ACC112 (cell line): Measurements from ENCODE around the gene CLVS2.

ENCODE experiments used
- H2AFZ ChIP-seq: fragments of 200-600 bp; sonication (generic); one replicate; pipeline ENCODE4 v1.6.0; 2017; ENCODE audit warnings: antibody characterized with exemption, low read length; ENCODE audit not compliant: unreplicated experiment
- H3K27ac ChIP-seq: fragments of 200-600 bp; sonication (generic); 2 replicates; pipeline ENCODE4 v1.5.1; 2014; ENCODE audit warnings: low read depth, mild to moderate bottlenecking, antibody characterized with exemption, low read length, moderate library complexity
- H3K27me3 ChIP-seq: fragments of 200-600 bp; sonication (generic); 2 replicates; pipeline ENCODE4 v1.6.1; 2014; ENCODE audit warnings: mild to moderate bottlenecking, antibody characterized with exemption, low read length, moderate library complexity, mixed read lengths; ENCODE audit not compliant: insufficient read depth
- H3K36me3 ChIP-seq: fragments of 200-600 bp; sonication (generic); 2 replicates; pipeline ENCODE4 v1.6.1; 2016; ENCODE audit warnings: mild to moderate bottlenecking, antibody characterized with exemption, low read length, moderate library complexity, mixed read lengths; ENCODE audit not compliant: insufficient read depth
- H3K4me1 ChIP-seq: fragments of 200-600 bp; sonication (generic); one replicate; pipeline ENCODE4 v1.6.1; 2016; ENCODE audit warnings: low read length, mixed read lengths; ENCODE audit not compliant: insufficient read depth, unreplicated experiment, control insufficient read depth
- H3K4me3 ChIP-seq: fragments of 200-600 bp; sonication (generic); 2 replicates; pipeline ENCODE4 v1.5.1; 2014; ENCODE audit warnings: mild to moderate bottlenecking, low read depth, low read length
- H3K79me2 ChIP-seq: fragments of 200-600 bp; sonication (generic); one replicate; pipeline ENCODE4 v1.6.0; 2016; ENCODE audit warnings: low read length; ENCODE audit not compliant: control insufficient read depth, unreplicated experiment, insufficient read depth

CLVS2 gene

DNA sequence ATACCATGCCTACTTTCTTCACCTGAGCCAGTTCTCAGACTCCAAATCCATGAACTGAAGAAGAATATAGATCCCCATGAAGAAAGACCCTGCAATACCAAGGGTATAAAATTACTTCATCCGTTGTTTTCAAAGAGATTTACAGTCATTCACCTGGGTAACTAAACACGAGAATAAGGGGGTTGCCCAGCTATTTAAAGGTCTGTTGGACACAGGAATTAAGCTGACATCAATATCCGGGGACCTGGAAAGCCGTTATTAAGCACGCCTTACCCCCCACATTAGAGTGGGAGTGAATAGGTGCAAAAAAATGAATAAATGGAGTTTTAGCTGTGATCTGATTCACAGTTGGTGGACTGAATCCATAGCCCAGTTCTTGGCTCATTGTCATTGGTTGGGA lies 28.9 kb downstream of the CLVS2 start:
- peaks cover 16% of the 10 kb centered on the region for H3K27me3 ChIP-seq
- no peaks in the 10 kb centered on the region for H3K79me2 ChIP-seq
- peaks cover 2% of the 10 kb centered on the region for H3K4me1 ChIP-seq
- no peak overlapping the region for H3K4me3 ChIP-seq
- H3K36me3 ChIP-seq: no peaks in the 10 kb centered on the region
- no peak overlapping the region for H3K27ac ChIP-seq
- no peak overlapping the region for H2AFZ ChIP-seq

DNA sequence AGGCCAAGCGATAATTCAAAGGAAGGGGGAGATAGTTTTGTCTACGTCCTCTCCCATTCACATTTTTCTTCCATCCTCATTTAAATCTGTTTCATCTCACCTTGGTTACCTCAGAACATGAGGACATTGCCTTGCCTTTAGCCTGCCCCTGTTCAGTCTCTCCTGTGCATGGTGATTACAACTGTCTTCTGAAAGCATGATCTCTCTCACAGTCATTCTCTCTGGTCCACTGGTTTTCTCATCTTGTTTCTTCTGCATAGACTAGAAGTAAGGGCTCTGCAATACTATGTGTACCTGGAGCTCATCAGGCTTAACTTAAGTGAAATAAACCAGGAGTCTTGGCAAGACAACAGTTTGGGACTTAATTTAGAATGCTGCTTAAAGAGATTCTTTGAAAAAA lies 31.4 kb downstream of the CLVS2 start:
- H3K4me1 ChIP-seq: peaks cover 7% of the 10 kb centered on the region
- no peak overlapping the region for H3K4me3 ChIP-seq
- no peaks in the 10 kb centered on the region for H3K79me2 ChIP-seq
- no peak overlapping the region for H2AFZ ChIP-seq
- no peaks in the 10 kb centered on the region for H3K36me3 ChIP-seq
- peaks cover 11% of the 10 kb centered on the region; the same call in 1 of the 2 replicates for H3K27me3 ChIP-seq
- H3K27ac ChIP-seq: no peak overlapping the region

DNA sequence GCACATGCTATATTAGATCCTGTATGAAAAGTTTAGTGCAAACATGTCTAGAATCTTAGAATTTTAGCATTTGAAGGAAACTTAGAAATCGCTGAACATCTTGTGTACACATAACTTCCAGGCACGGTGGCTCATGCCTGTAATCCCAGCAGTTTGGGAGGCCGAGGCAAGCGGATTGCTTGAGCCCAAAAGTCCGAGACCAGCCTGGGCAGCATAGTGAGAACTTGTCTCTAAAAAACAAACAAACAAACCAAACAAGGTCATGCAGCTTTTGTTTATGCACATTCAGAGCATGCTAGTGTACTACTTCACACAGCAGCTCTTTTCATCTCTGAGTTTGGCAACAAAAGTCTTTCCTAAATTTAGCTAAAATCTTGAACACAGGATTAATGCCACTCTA lies 32.2 kb downstream of the CLVS2 start:
- no peak overlapping the region for H3K4me3 ChIP-seq
- no peaks in the 10 kb centered on the region for H3K79me2 ChIP-seq
- no peak overlapping the region for H3K27ac ChIP-seq
- H3K27me3 ChIP-seq: peaks cover 11% of the 10 kb centered on the region; the same call in 1 of the 2 replicates
- H3K4me1 ChIP-seq: peaks cover 7% of the 10 kb centered on the region
- no peaks in the 10 kb centered on the region for H3K36me3 ChIP-seq
- H2AFZ ChIP-seq: no peak overlapping the region

DNA sequence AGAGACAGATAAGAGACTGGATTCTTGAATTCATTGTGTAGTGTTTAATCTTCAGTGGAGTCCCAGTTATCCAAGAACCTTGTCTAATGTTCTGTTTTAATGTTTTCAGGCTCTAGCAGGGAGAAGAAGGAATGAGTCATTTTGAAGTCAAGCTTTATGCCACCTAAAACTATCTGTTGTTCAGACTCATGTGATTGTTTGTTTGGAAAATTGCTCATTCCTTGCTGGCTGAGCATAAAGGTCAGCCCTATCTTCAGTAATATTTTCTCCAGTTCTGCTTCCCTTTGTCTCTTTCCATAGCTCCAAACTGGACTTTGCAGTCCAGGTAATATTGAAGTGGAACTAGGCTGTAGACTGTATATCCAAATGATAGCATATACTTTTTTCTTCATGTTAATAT lies 34.2 kb downstream of the CLVS2 start:
- Histone ChIP-seq H3K79me2 (no peaks in the 10 kb centered on the region), H3K27ac (no peak overlapping the region), H3K27me3 (no peaks in the 10 kb centered on the region), H3K4me3 (no peak overlapping the region), H3K4me1 (peaks cover 7% of the 10 kb centered on the region), H3K36me3 (no peaks in the 10 kb centered on the region), H2AFZ (no peak overlapping the region)

DNA sequence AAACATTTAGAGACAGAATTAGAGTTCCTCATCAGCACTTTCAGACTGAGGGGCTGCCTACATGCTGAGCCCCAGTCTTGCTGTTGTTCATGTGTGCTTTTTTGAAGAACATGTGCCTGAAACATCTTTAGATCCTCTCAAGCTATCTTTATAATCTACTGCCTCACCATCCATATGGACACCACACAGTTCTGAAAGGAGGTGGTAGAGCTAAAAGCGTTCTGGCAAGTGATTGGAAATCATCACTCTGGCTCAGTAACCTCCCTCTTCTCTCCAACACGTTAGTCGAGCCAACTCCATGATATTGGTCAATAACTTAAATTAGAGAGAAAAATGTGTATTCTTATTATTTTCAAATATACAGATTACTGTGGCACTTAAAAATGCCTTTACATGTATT lies 40.6 kb downstream of the CLVS2 start:
- Histone ChIP-seq H3K27me3 (no peaks in the 10 kb centered on the region), H3K79me2 (no peaks in the 10 kb centered on the region), H3K27ac (no peak overlapping the region), H3K4me1 (no peaks in the 10 kb centered on the region), H3K4me3 (no peak overlapping the region), H2AFZ (no peak overlapping the region), H3K36me3 (no peaks in the 10 kb centered on the region)

DNA sequence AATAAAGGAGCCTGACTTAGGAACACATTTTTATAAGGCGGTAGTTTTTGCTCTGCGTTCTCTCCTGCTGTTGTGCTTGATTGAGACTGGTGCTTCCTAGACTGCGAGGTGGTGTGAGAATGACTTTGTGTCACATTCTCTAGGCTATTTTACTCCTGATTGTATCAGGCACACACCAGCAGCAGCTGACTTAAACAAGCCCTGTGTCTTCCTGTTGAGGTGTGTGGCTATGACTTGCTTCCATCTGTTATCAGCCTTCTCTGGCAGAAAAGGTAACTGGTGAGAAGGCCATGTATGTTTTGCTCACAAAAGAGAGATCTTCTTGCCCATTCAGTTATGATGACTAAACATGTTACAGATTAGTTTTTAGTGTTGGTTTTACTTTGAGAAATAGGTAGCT lies 43.4 kb downstream of the CLVS2 start:
- Histone ChIP-seq H3K27me3 (no peaks in the 10 kb centered on the region), H3K27ac (no peak overlapping the region), H2AFZ (no peak overlapping the region), H3K4me1 (no peaks in the 10 kb centered on the region), H3K4me3 (no peak overlapping the region), H3K36me3 (no peaks in the 10 kb centered on the region), H3K79me2 (no peaks in the 10 kb centered on the region)

DNA sequence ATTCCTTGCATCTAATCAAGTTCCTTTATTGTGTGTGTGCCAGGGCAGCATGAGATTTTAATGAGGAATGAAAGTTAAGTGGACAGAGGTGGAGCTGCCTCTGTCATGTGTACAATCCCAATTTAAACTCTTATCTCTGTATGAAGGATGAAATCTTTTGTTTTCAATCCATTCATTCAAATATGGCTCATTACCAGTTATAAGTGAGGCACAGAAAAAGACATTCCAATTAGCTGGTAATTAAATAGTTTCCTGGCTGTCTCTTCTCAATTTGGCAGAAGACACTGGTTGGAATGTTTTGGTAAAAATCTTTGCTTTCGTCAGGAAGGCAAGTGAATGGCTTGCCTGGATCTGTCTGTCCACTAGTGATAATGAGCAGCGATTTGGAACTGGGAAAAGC lies 46.4 kb downstream of the CLVS2 start:
- H3K4me3 ChIP-seq: no peak overlapping the region
- H3K36me3 ChIP-seq: no peaks in the 10 kb centered on the region
- H3K4me1 ChIP-seq: no peaks in the 10 kb centered on the region
- H2AFZ ChIP-seq: no peak overlapping the region
- H3K27ac ChIP-seq: no peak overlapping the region
- no peaks in the 10 kb centered on the region for H3K79me2 ChIP-seq
- no peaks in the 10 kb centered on the region for H3K27me3 ChIP-seq

GRCh38 chr6:123044341-123044860 lies 48.4 kb downstream of the CLVS2 start:
- Histone ChIP-seq H3K27ac (no peak overlapping the region), H3K36me3 (no peaks in the 10 kb centered on the region), H3K79me2 (no peaks in the 10 kb centered on the region), H3K4me3 (no peak overlapping the region), H3K27me3 (no peaks in the 10 kb centered on the region), H2AFZ (no peak overlapping the region), H3K4me1 (no peaks in the 10 kb centered on the region)

- Histone ChIP-seq H3K27me3 (no peaks in the 10 kb centered on the region), H3K4me1 (peaks cover 2% of the 10 kb centered on the region), H2AFZ (no peak overlapping the region), H3K79me2 (no peaks in the 10 kb centered on the region), H3K27ac (no peak overlapping the region), H3K4me3 (no peak overlapping the region), H3K36me3 (no peaks in the 10 kb centered on the region)
Observed at GRCh38 chr6:123053602-123054225, 57.7 kb downstream of the CLVS2 start.

GRCh38 chr6:123055256-123055655 lies 59.2 kb downstream of the CLVS2 start:
- H2AFZ ChIP-seq: no peak overlapping the region
- no peak overlapping the region for H3K4me3 ChIP-seq
- H3K79me2 ChIP-seq: no peaks in the 10 kb centered on the region
- no peak overlapping the region for H3K27ac ChIP-seq
- no peaks in the 10 kb centered on the region for H3K36me3 ChIP-seq
- H3K4me1 ChIP-seq: peaks cover 2% of the 10 kb centered on the region
- no peaks in the 10 kb centered on the region for H3K27me3 ChIP-seq

DNA sequence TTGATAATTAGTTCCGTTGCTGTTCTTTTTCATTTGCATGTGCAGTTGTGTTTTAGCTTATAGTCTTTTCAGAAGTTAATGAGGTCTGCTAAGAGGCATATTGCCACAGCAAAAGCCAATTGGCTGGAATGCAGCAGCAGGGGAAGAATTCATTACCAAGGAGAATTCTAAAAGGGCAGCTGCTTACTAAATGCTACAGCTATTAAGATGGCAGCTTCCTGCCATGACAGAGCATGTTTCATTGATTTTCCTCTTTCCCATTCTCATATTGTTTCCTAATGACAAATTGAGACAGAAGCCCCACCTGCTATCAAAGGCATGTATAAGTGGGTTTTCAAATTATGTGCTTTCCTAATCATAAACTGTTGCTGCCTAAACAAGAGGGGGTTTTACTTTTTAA lies 66.6 kb downstream of the CLVS2 start:
- Histone ChIP-seq H3K4me1 (peaks cover 11% of the 10 kb centered on the region), H2AFZ (no peak overlapping the region), H3K79me2 (no peaks in the 10 kb centered on the region), H3K27ac (no peak overlapping the region), H3K4me3 (no peak overlapping the region), H3K36me3 (no peaks in the 10 kb centered on the region), H3K27me3 (no peaks in the 10 kb centered on the region)
